ENCODE results near the gene TBC1D32. TPM values are rescaled to one million over a fixed set of nuclear protein-coding genes. Genes with fewer than 3 reads are reported as not detected.

Gene TBC1D32
- total RNA-seq, 2 donors from 2014 or later: 7.5 to 11.8 TPM

DNA sequence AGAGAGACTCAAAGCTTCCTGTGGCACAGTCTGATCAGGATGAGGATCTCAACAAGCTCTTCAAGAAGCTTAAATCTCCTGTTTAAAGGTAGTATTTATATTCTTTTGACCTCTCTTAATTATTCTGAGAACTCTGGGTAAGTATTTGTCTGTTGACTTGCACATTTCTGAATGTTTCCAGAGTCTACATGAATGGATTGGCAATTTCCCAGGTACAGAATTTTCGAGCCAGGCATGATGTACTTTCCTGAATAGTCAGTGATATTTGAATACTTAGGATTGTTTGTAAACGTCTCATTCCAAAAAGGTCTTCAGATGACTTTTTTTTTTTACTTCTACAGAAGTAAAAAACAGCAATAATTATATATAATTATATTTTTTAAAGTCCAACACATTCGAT lies 293.4 kb downstream of the TBC1D32 start:
- Mint-ChIP-seq H3K4me3 (no peak overlapping the region), H3K9me3 (peaks cover 9% of the 10 kb centered on the region), H3K27me3 (peaks cover 0 to 6% of the 10 kb centered on the region in 2 donors), H3K27ac (no peak overlapping the region), H3K4me1 (ENCODE audit: low read depth in 2 of 2) (no peaks in the 10 kb centered on the region), H3K36me3 (no peaks in the 10 kb centered on the region)
- DNase-seq (ENCODE audit: low spot score): no peak
- no peak for ATAC-seq

DNA sequence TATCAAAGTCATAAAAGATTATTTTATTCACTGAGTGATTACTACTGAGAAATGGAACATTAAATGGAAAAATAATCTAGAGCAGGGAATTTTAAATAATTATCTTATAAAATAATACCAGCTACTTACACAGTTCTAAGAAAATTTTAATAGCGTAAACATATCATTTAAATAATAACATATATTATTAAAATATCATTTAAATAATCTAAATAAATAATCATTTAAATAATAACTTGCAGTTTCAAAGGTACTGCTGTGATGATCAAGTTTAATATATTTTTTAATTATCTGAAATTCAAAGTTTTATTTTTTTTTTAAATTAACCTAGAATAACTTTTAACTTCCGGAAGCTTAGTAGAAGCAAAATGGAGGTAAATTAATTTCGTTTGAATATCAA lies 301.2 kb downstream of the TBC1D32 start:
- DNase-seq (ENCODE audit: low spot score) (no peak), ATAC-seq (no peak)
- no peak overlapping the region for H3K4me3 Mint-ChIP-seq
- peaks cover 3% of the 10 kb centered on the region for H3K9me3 Mint-ChIP-seq
- no peaks in the 10 kb centered on the region for H3K36me3 Mint-ChIP-seq
- H3K27ac Mint-ChIP-seq: no peak overlapping the region
- H3K27me3 Mint-ChIP-seq: no peaks in the 10 kb centered on the region
- no peaks in the 10 kb centered on the region for H3K4me1 Mint-ChIP-seq (ENCODE audit: low read depth in 2 of 2)

DNA sequence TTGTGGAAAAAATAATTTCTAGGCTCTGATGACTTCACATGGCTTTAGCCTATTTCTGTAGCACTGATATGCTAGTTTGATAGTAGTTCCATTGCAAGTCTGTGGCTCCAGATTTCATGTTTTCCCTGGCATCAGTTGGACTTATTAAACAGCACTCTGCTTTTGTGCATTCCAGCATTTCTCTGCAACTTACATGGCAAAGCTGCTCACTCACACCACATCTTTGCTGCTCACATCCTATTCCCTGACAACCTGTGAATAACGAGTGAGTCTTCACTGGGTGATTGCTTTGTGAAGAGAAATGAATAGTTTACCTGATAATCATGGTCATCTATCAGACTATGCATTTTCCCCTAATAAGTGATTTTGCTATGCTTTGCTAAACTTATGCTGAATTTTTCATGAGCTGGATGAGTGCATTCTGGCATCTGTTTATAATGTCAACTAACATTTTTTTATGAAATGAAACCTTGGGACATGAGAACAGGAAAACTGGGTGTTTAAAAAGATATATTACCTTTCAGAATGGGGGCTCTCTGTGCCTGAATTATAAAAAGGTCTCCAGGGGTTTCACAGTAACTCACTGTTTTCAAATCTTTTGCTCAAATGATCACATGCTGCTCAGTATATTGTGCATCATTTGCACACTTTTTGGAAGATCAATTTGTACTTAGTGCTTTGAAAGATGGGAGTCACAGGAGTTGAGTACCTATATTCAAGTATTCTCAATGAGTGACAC lies 301.8 kb downstream of the TBC1D32 start:
- no peak overlapping the region for H3K27ac Mint-ChIP-seq
- H3K9me3 Mint-ChIP-seq: peaks cover 3% of the 10 kb centered on the region
- H3K36me3 Mint-ChIP-seq: no peaks in the 10 kb centered on the region
- no peaks in the 10 kb centered on the region for H3K27me3 Mint-ChIP-seq
- DNase-seq (ENCODE audit: low spot score) (no peak), ATAC-seq (no peak)
- H3K4me1 Mint-ChIP-seq (ENCODE audit: low read depth in 2 of 2): no peaks in the 10 kb centered on the region
- no peak overlapping the region for H3K4me3 Mint-ChIP-seq

Other genes starting within 250 kb of the TBC1D32 start
- gene GJA1, start 101.2 kb upstream of the TBC1D32 start, total RNA-seq: not detected